NCI-H2171 treated with DMSO at 0.1 percent for 48 hours (cell line): ENCODE measurements around the gene TIMM21.

Source experiments
- DNase-seq: peaks from one replicate; lab custom pipeline; 2025; lab: John Stamatoyannopoulos, UW

Gene TIMM21

DNA sequence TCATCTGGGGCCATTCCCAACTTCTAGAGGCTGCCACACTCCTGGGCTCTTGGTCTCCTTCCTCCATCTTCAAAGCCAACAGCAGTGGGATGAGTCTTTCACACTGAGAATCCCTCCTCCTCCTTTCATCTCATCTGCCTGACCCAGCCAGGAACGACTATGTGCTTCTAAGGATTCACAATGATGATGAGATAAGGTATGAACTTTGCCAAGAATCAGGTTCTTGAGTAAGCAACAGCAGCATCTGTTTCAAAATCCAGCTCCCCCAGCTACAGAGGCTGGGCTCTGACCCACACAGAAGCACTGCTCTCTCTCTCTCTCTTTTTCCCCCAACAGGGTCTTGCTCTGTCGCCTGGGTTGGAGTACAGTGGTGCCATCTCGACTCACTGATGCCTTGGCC is 46.4 kb downstream of the TIMM21 start:
- DNase-seq, result no peak

DNA sequence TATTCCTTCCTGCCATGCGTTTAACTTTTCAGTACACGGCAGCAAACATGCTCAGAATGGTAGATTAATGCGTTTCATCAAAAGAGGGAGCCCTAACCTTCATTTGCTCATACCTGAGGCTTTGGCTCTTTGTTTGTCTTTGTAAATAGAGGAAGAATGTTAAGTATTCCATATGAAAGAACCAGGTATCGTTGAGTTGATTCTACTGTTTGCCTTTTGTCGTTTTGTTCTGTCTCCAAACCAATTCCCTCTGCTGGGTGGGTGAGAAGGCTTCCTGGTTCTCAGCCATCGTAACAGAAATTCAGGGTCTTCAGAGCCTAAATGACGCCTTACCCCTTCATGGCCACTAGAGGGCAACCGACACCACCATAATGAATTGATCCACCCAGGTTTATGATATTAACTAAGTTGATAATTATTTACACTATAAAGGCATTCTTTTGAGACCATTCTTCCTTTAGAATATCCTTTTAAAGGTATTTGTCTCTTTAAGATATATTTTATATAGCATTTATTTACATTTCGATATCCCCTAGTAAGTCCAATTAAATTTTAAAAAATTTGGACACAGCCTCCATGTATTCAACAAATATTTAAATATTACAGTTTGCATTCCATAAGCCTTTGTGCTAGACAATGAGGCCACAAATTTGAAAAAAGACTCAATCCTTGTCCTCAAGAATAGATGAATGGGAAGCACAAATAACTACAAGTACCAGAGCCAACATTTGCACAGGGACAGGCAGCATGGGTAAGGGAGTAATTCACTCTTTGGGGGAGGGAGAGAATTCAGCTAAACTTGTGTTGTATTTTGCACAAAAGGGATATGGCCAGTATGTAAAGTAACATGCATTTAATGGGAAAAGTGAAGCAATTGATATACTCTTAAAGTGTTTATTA is 48.1 kb downstream of the TIMM21 start:
- DNase-seq, result peak; percentile 51

DNA sequence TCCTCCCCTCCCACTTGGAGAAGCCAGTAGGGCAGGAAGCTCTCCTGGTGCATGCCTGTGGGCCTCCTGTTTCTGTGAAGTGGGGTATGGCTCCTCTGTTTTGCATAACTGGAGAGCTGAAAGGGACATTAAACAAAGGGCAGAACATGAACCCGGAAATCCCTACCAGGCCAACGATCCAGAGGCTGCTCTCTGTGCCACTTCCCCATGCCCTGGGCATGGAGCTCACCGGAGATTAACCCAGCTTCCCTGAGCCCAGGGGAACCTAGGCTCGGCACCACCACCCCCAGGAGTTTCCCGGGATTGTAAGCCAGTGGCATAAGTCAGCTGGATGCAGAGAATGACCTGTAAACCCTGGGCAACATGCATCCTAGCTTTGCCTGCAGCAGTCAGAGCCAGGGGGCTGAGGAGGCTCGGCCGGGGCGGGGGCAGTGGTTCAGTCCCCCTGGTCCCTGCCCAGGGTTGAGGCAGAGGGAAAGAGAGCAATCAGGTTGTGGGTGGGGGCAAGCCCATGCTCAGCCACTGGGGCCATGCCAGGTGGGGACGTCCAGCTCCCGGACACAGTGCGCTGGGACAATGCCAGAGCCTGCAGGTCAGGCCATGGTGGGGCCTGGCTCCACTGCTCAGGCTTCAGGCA is 49.5 kb downstream of the TIMM21 start:
- DNase-seq, result no peak

DNA sequence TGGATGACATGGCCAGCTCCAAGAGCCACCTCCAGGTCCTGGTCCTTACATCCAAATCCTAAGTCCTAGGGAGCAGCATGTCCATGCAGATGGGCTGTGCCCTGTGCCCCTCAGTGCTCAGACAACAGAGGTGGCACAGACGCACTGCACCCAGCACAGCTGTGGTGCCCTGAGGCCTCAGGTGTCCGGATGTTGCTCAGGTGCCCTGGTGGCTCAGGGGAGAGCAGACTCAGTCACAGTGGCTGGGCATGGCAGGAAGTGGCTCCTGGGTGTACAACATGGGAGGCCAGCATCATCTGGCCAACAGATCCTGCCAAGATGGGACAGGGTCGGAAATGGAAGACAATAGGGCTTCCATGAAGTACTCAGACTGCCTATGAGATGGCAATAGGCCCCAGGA is 50.1 kb downstream of the TIMM21 start:
- DNase-seq, result no peak

DNA sequence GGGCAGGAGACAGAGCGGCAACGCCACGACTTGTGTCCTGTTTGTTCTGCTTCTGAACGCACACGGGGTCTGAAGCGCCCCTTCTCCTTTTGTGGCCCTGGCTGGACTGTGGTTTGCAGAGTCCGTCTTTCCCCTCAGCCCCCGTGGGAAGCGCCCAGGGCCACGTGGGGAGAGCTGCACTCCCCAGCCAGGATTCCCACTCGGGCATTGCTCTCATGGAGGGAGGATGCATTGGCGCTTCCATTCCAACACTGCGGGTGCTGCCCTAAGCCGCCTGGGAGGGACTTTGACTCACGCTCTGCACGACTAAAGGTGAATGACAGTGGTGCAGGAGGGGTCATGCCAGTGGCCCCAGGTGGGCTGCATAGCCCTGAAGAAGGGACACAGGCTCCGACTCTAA is 52.5 kb downstream of the TIMM21 start:
- DNase-seq, result no peak

DNA sequence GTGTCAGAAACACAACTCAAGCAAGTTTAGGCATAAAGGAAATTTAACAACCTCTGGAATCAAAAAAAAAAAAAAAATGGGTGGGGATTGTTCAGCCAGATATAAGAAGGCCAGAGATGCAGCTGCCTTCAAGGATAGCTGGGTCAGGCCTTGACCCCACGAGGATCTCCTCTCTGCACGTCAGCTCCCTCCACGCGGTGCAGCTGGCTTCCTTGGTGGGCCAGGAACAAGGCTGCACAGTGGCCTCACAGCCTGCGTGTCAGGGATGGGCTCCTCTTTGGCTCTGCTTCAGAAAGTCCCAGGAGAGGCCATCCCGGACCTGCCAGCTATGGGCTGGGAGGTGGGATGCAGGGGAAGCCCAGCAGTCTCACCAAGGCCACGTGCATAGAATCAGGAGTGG is 55.5 kb downstream of the TIMM21 start:
- DNase-seq, result no peak

DNA sequence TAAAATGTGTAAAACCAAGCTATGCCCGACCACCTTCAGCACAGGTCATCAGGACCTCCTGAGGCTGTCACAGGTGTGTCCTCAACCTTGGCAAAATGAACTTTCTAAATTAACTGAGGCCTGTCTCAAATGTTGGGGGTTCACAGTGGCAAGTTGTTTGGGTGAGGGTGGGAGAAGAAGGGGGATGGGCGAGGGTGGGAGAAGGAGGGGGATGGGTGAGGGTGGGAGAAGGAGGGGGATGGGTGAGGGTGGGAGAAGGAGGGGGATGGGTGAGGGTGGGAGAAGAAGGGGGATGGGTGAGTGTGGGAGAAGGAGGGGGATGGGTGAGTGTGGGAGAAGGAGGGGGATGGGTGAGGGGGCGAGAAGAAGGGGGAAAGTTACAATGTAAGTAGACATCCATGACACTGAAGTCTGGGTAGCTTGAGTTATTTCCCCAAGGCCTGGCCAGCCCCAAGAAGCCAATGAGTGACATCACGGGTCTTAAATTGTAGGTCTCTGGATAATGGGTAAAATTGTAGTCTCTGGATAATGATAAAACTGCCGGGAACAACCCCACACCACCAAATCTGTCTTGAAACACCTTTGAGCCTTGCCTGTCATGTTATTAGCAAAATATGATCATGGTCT is 56.3 kb downstream of the TIMM21 start:
- DNase-seq, result no peak
